ENCODE results near the gene TTC38.

DNA sequence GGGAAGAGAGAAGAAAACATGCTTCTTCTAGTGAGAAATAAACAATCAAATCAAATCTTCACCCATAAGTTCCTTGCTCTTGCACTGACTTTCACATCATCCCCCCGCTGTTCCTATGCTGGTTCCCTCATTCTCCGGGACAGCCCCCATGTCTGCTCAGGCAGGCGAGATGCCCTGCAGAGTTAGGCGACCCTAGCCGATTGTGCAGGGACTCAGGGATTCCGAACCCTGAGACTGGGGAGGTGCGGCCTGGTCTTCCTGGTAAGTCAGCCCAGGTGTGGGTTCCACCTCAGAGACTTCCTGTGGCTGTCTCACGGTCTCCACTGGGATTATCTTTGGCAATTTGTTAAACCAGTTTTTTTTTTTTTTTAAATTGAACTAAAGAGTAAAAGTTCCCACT is 6.6 kb downstream of the TTC38 start:
- TF ChIP-seq, protein P1, sequence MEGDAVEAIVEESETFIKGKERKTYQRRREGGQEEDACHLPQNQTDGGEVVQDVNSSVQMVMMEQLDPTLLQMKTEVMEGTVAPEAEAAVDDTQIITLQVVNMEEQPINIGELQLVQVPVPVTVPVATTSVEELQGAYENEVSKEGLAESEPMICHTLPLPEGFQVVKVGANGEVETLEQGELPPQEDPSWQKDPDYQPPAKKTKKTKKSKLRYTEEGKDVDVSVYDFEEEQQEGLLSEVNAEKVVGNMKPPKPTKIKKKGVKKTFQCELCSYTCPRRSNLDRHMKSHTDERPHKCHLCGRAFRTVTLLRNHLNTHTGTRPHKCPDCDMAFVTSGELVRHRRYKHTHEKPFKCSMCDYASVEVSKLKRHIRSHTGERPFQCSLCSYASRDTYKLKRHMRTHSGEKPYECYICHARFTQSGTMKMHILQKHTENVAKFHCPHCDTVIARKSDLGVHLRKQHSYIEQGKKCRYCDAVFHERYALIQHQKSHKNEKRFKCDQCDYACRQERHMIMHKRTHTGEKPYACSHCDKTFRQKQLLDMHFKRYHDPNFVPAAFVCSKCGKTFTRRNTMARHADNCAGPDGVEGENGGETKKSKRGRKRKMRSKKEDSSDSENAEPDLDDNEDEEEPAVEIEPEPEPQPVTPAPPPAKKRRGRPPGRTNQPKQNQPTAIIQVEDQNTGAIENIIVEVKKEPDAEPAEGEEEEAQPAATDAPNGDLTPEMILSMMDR (IDR thresholded peaks at IDR 0.05) = no peak
- TF ChIP-seq POLR2A (IDR thresholded peaks at IDR 0.05; ENCODE audit: low read depth) = no peak
- TF ChIP-seq POLR2AphosphoS5 (IDR thresholded peaks at IDR 0.05) = no peak
- no peak for TF ChIP-seq EP300 (IDR thresholded peaks at IDR 0.05)
